Esophagus mucosa (tissue), 1 donor: ENCODE results near the gene SNRPN. TPM values are rescaled to one million over a fixed set of nuclear protein-coding genes. Genes with fewer than 3 reads are reported as not detected.
"Not testable (repeated sequence)": the region's sequence is repeated elsewhere in the genome, so short reads cannot be mapped to it uniquely, and the experiment has no call there.

ENCODE experiments used
- ATAC-seq: fragments of 200-7000 bp; cut with Tn5 transposase; one replicate; pipeline ENCODE4 v1.9.1; 2020
- total RNA-seq: library from RNA; stranded (reverse); gene quantifications from one replicate; pipeline ENCODE4 v1.2.4, GENCODE V29; 2023
- donor health status: DM: yes; HTN: yes; CAD: no.

The SNRPN gene
- total RNA-seq, result 18.4 TPM

GRCh38 chr15:24954783-24955530, at the start of gene SNRPN, which contains the start of gene SNURF:
TSS of gene SNRPN (plus strand) at chr15:24954987. CDS start at chr15:24974454, 19,467 bp downstream.
TSS of gene SNURF (plus strand) at chr15:24954987. CDS start at chr15:24955049, 62 bp downstream.
- peak; percentile 81 for ATAC-seq

GRCh38 chr15:24916305-24917009, 38.3 kb upstream of the SNRPN start:
- ATAC-seq, result no peak

- ATAC-seq, result no peak
Measured at GRCh38 chr15:24917431-24917830, 37.4 kb upstream of the SNRPN start.

- no peak for ATAC-seq
Measured at GRCh38 chr15:24919446-24919845, 35.3 kb upstream of the SNRPN start.

- ATAC-seq, result not testable (repeated sequence)
Measured at GRCh38 chr15:24922781-24923180, 32.0 kb upstream of the SNRPN start.

GRCh38 chr15:24924153-24924552, 30.6 kb upstream of the SNRPN start:
- ATAC-seq, result no peak

- ATAC-seq, result no peak
Measured at GRCh38 chr15:24924621-24925020, 30.2 kb upstream of the SNRPN start.

GRCh38 chr15:24931874-24932732, 22.7 kb upstream of the SNRPN start:
- not testable (repeated sequence) for ATAC-seq

- ATAC-seq, result no peak
Measured at GRCh38 chr15:24933716-24934115, 21.1 kb upstream of the SNRPN start.

- not testable (repeated sequence) for ATAC-seq
Measured at GRCh38 chr15:24938224-24938623, 16.6 kb upstream of the SNRPN start.

- no peak for ATAC-seq
Measured at GRCh38 chr15:24940236-24940635, 14.6 kb upstream of the SNRPN start.

- no peak for ATAC-seq
Measured at GRCh38 chr15:24943361-24943760, 11.4 kb upstream of the SNRPN start.

GRCh38 chr15:24944954-24945353, 9.8 kb upstream of the SNRPN start:
- ATAC-seq, result no peak

- ATAC-seq, result no peak
Measured at GRCh38 chr15:24945711-24946110, 9.1 kb upstream of the SNRPN start.

GRCh38 chr15:24948495-24948894, 6.3 kb upstream of the SNRPN start:
- no peak for ATAC-seq

GRCh38 chr15:24955531-24955921, 739 bp downstream of the SNRPN start:
- ATAC-seq, result peak; percentile 19

GRCh38 chr15:24956111-24956838, 1.5 kb downstream of the SNRPN start:
- peak; percentile 77 for ATAC-seq

GRCh38 chr15:24957691-24958090, 2.9 kb downstream of the SNRPN start:
- ATAC-seq, result no peak

GRCh38 chr15:24961967-24962366, 7.2 kb downstream of the SNRPN start:
- ATAC-seq, result no peak

GRCh38 chr15:24962880-24963279, 8.1 kb downstream of the SNRPN start:
- no peak for ATAC-seq

GRCh38 chr15:24966364-24967103, 11.7 kb downstream of the SNRPN start:
- no peak for ATAC-seq

GRCh38 chr15:24971052-24971451, 16.3 kb downstream of the SNRPN start:
- no peak for ATAC-seq
